ENCODE data around the gene ARRB2.

DNA sequence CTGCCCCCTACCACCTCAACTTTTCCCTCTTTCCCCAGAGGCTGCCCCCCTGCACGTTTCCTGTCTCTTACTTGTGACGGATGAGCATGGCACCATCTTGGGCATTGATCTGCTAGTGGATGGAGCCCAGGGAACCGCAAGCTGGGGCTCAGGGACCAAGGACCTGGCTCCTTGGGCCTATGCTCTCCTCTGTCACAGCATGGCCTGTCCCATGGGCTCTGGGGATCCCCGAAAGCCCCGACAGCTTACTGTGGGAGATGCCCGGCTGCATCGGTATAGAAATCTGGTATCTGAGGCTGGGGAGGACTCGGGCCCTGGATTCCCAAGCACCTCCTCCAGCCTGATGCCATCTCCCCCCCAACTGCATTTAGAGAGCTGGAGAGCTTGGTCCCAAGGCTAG is 31.1 kb downstream of the ARRB2 start:
- TF ChIP-seq CTCF (IDR thresholded peaks at IDR 0.05 in 4 of 5, conservative IDR thresholded peaks at IDR 0.05 in 1 of 5), result no peak
- no peak for TF ChIP-seq POLR2A (IDR thresholded peaks at IDR 0.05)
